Measurements from ENCODE around the gene CCL27.

CCL27 gene

GRCh38 chr9:34654323-34655051 is 8.0 kb downstream of the CCL27 start:
- Histone ChIP-seq H3K4me1 (ENCODE audit: control insufficient read depth, low read length) (no peaks in the 10 kb centered on the region), H3K27ac (ENCODE audit: low read depth, low read length) (no peak overlapping the region), H3K27me3 (ENCODE audit: control insufficient read depth, low read length) (peaks cover 15% of the 10 kb centered on the region), H3K9me3 (ENCODE audit: control insufficient read depth, insufficient read depth, low read length) (no peaks in the 10 kb centered on the region), H3K4me2 (ENCODE audit: low read length) (no peak overlapping the region), H3F3A (ENCODE audit: control insufficient read depth, insufficient read depth) (no peaks in the 10 kb centered on the region), H3K9me2 (replicated peaks; ENCODE audit: control insufficient read depth, low read length) (no peaks in the 10 kb centered on the region), H3K4me3 (ENCODE audit: low read length) (no peak overlapping the region), H3K79me2 (ENCODE audit: control insufficient read depth, low read length) (no peaks in the 10 kb centered on the region), H3K36me3 (ENCODE audit: control insufficient read depth, low read length) (peaks cover under 1% of the 10 kb centered on the region; the same call in 1 of the 2 replicates), H4K20me1 (ENCODE audit: control insufficient read depth, insufficient read depth, low read depth, low read length) (no peaks in the 10 kb centered on the region)
- TF ChIP-seq CTCF (IDR thresholded peaks at IDR 0.05; ENCODE audit: low read depth, low read length, poor library complexity, severe bottlenecking): no peak
- TF ChIP-seq EZH2phosphoT487 (IDR thresholded peaks at IDR 0.05; ENCODE audit: borderline replicate concordance, low read length): no peak

- Histone ChIP-seq H3K4me1 (ENCODE audit: control insufficient read depth, low read length) (no peaks in the 10 kb centered on the region), H3K4me3 (ENCODE audit: low read length) (no peak overlapping the region), H4K20me1 (ENCODE audit: control insufficient read depth, insufficient read depth, low read depth, low read length) (no peaks in the 10 kb centered on the region), H3K27ac (ENCODE audit: low read depth, low read length) (no peak overlapping the region), H3K9me2 (replicated peaks; ENCODE audit: control insufficient read depth, low read length) (no peaks in the 10 kb centered on the region), H3F3A (ENCODE audit: control insufficient read depth, insufficient read depth) (no peaks in the 10 kb centered on the region), H3K36me3 (ENCODE audit: control insufficient read depth, low read length) (peaks cover 5% of the 10 kb centered on the region; the same call in 1 of the 2 replicates), H3K79me2 (ENCODE audit: control insufficient read depth, low read length) (no peaks in the 10 kb centered on the region), H3K27me3 (ENCODE audit: control insufficient read depth, low read length) (peaks cover 15% of the 10 kb centered on the region), H3K9me3 (ENCODE audit: control insufficient read depth, insufficient read depth, low read length) (no peaks in the 10 kb centered on the region), H3K4me2 (ENCODE audit: low read length) (no peak overlapping the region)
- no peak for TF ChIP-seq CTCF (IDR thresholded peaks at IDR 0.05; ENCODE audit: low read depth, low read length, poor library complexity, severe bottlenecking)
- TF ChIP-seq EZH2phosphoT487 (IDR thresholded peaks at IDR 0.05; ENCODE audit: borderline replicate concordance, low read length): no peak
Measured at GRCh38 chr9:34653151-34654072, 9.0 kb downstream of the CCL27 start.

- Histone ChIP-seq H3F3A (ENCODE audit: control insufficient read depth, insufficient read depth) (no peaks in the 10 kb centered on the region), H3K27ac (ENCODE audit: low read depth, low read length) (no peak overlapping the region), H3K9me3 (ENCODE audit: control insufficient read depth, insufficient read depth, low read length) (no peaks in the 10 kb centered on the region), H3K4me2 (ENCODE audit: low read length) (no peak overlapping the region), H3K36me3 (ENCODE audit: control insufficient read depth, low read length) (peaks cover 8% of the 10 kb centered on the region; the same call in 1 of the 2 replicates), H3K9me2 (replicated peaks; ENCODE audit: control insufficient read depth, low read length) (no peaks in the 10 kb centered on the region), H3K4me3 (ENCODE audit: low read length) (no peak overlapping the region), H3K79me2 (ENCODE audit: control insufficient read depth, low read length) (no peaks in the 10 kb centered on the region), H4K20me1 (ENCODE audit: control insufficient read depth, insufficient read depth, low read depth, low read length) (no peaks in the 10 kb centered on the region), H3K4me1 (ENCODE audit: control insufficient read depth, low read length) (peaks cover 2% of the 10 kb centered on the region), H3K27me3 (ENCODE audit: control insufficient read depth, low read length) (peaks cover 12% of the 10 kb centered on the region)
- TF ChIP-seq CTCF (IDR thresholded peaks at IDR 0.05; ENCODE audit: low read depth, low read length, poor library complexity, severe bottlenecking) (no peak), EZH2phosphoT487 (IDR thresholded peaks at IDR 0.05; ENCODE audit: borderline replicate concordance, low read length) (no peak)
Measured at GRCh38 chr9:34652602-34653000, 9.9 kb downstream of the CCL27 start.
